Measurements from ENCODE around the gene CREB3L1.

CREB3L1 gene

GRCh38 chr11:46242041-46242951 lies 35.2 kb upstream of the CREB3L1 start:
- Mint-ChIP-seq H3K9me3 (no peaks in the 10 kb centered on the region), H3K27ac (peak overlapping the region; percentile 77), H3K27me3 (peaks cover 34% of the 10 kb centered on the region), H3K4me3 (peak overlapping the region; percentile 78), H3K36me3 (no peaks in the 10 kb centered on the region), H3K4me1 (peaks cover 40% of the 10 kb centered on the region)
- no peak for DNase-seq
- CTCF ChIA-PET: interaction anchor here (1.2 to 9.4 kb wide), 5 partner anchors 69 to 287 kb away, joined by 3 to 294 read pairs (median 4); no protein-coding TSS in a partner anchor

DNA sequence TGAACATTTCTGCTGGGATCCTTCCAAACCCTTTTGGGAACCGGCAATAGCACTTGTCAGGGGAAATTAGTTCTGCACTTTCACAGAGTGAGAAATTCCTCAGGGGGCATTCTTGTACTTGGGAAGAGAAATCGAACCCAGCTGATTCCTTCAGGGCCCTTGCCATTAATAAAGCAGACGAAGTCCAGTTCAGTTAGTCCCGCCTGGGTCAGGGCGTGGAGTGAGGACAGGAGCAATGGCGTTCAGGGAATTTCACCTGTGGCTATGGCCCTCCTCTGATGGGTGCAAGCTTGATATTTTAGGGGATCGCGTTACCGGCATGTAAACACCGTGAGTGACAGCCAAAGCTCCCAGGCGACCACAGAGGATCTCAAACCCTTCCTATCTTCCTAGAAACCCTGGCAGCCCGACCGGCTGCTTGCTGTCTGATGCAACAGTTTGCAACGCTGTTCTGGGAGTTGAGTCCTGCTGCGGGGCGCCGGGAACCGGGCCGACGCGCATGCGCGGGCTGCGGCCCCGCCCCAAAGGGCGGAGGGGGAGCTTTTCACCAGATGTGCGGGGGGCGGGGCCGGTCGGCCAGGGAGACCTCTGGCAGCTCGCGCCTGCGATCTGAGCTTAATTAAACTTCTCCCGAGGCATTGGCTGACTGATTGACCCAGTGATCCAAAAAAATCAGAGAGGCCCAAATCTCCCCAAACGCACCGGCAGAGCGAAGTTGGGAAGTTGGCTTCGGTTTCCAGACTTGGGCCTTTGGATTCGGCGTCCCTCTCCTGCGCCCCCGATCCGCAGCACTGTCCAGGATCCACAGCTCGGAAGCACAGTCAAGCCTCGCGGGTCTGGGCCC lies 34.3 kb upstream of the CREB3L1 start:
- CTCF ChIA-PET: interaction anchor here (0.7 to 9.4 kb wide), 10 partner anchors 29 to 286 kb away, joined by 3 to 294 read pairs (median 3); no protein-coding TSS in a partner anchor
- Mint-ChIP-seq H3K4me1 (peaks cover 34% of the 10 kb centered on the region), H3K27ac (peak overlapping the region; percentile 77), H3K36me3 (no peaks in the 10 kb centered on the region), H3K27me3 (peaks cover 28% of the 10 kb centered on the region), H3K4me3 (peak overlapping the region; percentile 78), H3K9me3 (no peaks in the 10 kb centered on the region)
- DNase-seq: peak; percentile 92

DNA sequence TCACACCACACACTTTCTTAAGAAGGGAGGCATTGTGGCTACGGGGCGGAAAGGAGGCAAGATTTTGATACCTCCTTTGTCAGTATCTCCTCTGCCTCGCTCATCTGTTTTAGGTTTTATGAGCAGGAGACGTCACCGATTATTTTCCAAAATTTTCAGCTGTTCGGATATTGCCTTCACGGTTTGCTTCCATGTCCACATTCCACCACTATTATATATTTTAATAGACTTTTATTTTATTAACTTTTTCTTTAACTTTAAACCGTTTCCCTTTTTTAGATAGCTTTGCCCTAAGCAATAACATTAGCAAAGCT lies 33.7 kb upstream of the CREB3L1 start:
- CTCF ChIA-PET: interaction anchor here (0.9 to 9.4 kb wide), 8 partner anchors 29 to 286 kb away, joined by 3 to 294 read pairs (median 4); no protein-coding TSS in a partner anchor
- H3K4me1 Mint-ChIP-seq: peaks cover 29% of the 10 kb centered on the region
- no peak for DNase-seq
- H3K36me3 Mint-ChIP-seq: no peaks in the 10 kb centered on the region
- peak overlapping the region; percentile 78 for H3K4me3 Mint-ChIP-seq
- peak overlapping the region; percentile 77 for H3K27ac Mint-ChIP-seq
- no peaks in the 10 kb centered on the region for H3K9me3 Mint-ChIP-seq
- peaks cover 24% of the 10 kb centered on the region for H3K27me3 Mint-ChIP-seq

- Mint-ChIP-seq H3K27ac (no peak overlapping the region), H3K9me3 (no peaks in the 10 kb centered on the region), H3K27me3 (peaks cover 14% of the 10 kb centered on the region), H3K4me1 (peaks cover 17% of the 10 kb centered on the region), H3K36me3 (no peaks in the 10 kb centered on the region), H3K4me3 (no peak overlapping the region)
- CTCF ChIA-PET: no interaction called here
- no peak for DNase-seq
Measured at GRCh38 chr11:46246521-46246920, 30.9 kb upstream of the CREB3L1 start.

- no peaks in the 10 kb centered on the region for H3K9me3 Mint-ChIP-seq
- H3K4me3 Mint-ChIP-seq: no peak overlapping the region
- no peak for DNase-seq
- H3K4me1 Mint-ChIP-seq: peaks cover 15% of the 10 kb centered on the region
- H3K27me3 Mint-ChIP-seq: peaks cover 19% of the 10 kb centered on the region
- CTCF ChIA-PET: interaction anchor here (0.9 to 1.3 kb wide), 2 partner anchors 8 to 64 kb away, joined by 3 read pairs; no protein-coding TSS in a partner anchor
- H3K27ac Mint-ChIP-seq: no peak overlapping the region
- no peaks in the 10 kb centered on the region for H3K36me3 Mint-ChIP-seq
Measured at GRCh38 chr11:46247090-46247489, 30.4 kb upstream of the CREB3L1 start.

DNA sequence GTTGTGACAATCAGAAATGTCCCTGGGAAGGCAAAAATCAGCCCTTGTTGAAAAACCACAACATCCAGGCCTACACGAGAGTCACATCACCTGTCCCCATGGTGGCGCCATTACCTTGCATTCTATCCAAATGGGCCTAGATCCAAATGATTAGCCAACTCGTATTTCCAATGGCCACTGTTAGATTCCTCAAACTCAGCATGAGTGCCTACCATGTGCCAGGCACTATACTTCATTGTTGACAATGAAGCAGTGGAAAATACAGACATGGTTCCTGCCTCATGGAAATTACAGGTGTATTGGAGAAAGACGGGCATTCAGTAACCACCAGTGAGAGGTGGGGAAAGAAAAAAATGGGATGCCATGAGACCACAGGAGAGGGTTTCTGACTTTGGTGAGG lies 29.8 kb upstream of the CREB3L1 start:
- CTCF ChIA-PET: interaction anchor here (0.9 to 1.5 kb wide), 4 partner anchors 8 to 63 kb away, joined by 3 to 7 read pairs (median 3); no protein-coding TSS in a partner anchor
- Mint-ChIP-seq H3K4me3 (no peak overlapping the region), H3K36me3 (no peaks in the 10 kb centered on the region), H3K27me3 (peaks cover 23% of the 10 kb centered on the region), H3K27ac (no peak overlapping the region), H3K4me1 (peaks cover 11% of the 10 kb centered on the region), H3K9me3 (no peaks in the 10 kb centered on the region)
- peak; percentile 64 for DNase-seq

DNA sequence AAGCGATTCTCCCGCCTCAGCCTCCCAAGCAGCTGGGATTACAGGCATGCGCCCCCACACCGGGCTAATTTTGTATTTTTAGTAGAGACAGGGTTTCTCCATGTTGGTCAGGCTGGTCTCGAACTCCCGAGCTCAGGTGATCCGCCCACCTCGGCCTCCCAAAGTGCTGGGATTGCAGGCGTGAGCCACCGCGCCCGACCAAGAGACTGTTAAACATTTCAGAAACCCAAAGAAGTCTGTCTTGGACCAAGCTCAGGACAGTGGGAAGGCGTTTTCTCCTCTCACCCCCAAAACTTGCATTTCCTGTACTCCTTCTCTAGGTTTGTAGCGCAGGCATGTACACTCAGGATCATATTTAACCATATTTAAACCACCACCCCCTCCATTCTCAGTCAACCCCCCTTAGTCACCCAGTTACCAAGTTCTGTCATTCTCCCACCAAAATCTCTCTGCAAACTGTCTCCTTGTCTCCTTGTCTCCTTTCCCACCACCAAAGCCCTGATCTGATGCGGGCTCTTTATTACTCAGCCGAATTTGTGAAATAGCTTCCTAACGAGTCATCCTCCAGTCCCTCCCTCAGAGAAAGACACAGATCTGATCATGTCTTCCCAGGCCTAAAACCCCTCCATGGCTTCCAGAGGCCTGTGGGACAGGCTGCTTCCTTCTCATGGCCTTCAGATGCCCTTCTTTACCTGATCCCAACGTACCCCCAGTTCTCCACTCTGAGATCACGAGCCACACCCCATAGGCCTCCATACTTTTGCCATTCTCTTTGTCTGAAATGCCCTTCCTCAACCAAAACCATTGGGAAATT lies 29.0 kb upstream of the CREB3L1 start:
- Mint-ChIP-seq H3K4me3 (no peak overlapping the region), H3K27me3 (peaks cover 23% of the 10 kb centered on the region), H3K4me1 (peaks cover 3% of the 10 kb centered on the region), H3K36me3 (no peaks in the 10 kb centered on the region), H3K9me3 (no peaks in the 10 kb centered on the region), H3K27ac (no peak overlapping the region)
- CTCF ChIA-PET: interaction anchor here (0.7 to 1.5 kb wide), 4 partner anchors 60 to 67 kb away, joined by 3 to 7 read pairs (median 3); no protein-coding TSS in a partner anchor
- no peak for DNase-seq

- CTCF ChIA-PET: interaction anchor here (0.7 to 2.1 kb wide), 5 partner anchors 59 to 280 kb away, joined by 3 to 8 read pairs (median 5); no protein-coding TSS in a partner anchor
- H3K27me3 Mint-ChIP-seq: peaks cover 23% of the 10 kb centered on the region
- H3K4me3 Mint-ChIP-seq: no peak overlapping the region
Measured at GRCh38 chr11:46249103-46249937, 28.1 kb upstream of the CREB3L1 start.

GRCh38 chr11:46249938-46250744 lies 27.3 kb upstream of the CREB3L1 start:
- CTCF ChIA-PET: interaction anchor here (0.6 to 2.1 kb wide), 5 partner anchors 16 to 279 kb away, joined by 3 to 8 read pairs (median 3); no protein-coding TSS in a partner anchor
- Mint-ChIP-seq H3K4me1 (no peaks in the 10 kb centered on the region), H3K27ac (no peak overlapping the region), H3K36me3 (no peaks in the 10 kb centered on the region), H3K9me3 (no peaks in the 10 kb centered on the region), H3K27me3 (peaks cover 23% of the 10 kb centered on the region), H3K4me3 (no peak overlapping the region)
- DNase-seq: no peak

More at GRCh38 chr11:46249103-46249937, 28.1 kb upstream of the CREB3L1 start:
- H3K27ac Mint-ChIP-seq: no peak overlapping the region
- no peaks in the 10 kb centered on the region for H3K9me3 Mint-ChIP-seq
- no peak for DNase-seq
- no peaks in the 10 kb centered on the region for H3K36me3 Mint-ChIP-seq
- no peaks in the 10 kb centered on the region for H3K4me1 Mint-ChIP-seq

- no peak overlapping the region for H3K27ac Mint-ChIP-seq
- CTCF ChIA-PET: interaction anchor here (0.6 to 2.1 kb wide), 4 partner anchors 15 to 137 kb away, joined by 3 to 8 read pairs (median 4); no protein-coding TSS in a partner anchor
- DNase-seq: no peak
- H3K4me3 Mint-ChIP-seq: no peak overlapping the region
- H3K4me1 Mint-ChIP-seq: no peaks in the 10 kb centered on the region
- H3K36me3 Mint-ChIP-seq: no peaks in the 10 kb centered on the region
- no peaks in the 10 kb centered on the region for H3K9me3 Mint-ChIP-seq
- peaks cover 17% of the 10 kb centered on the region for H3K27me3 Mint-ChIP-seq
Measured at GRCh38 chr11:46250745-46251052, 26.8 kb upstream of the CREB3L1 start.

GRCh38 chr11:46251954-46252353 lies 25.5 kb upstream of the CREB3L1 start:
- DNase-seq: no peak
- peaks cover 20% of the 10 kb centered on the region for H3K27me3 Mint-ChIP-seq
- no peaks in the 10 kb centered on the region for H3K4me1 Mint-ChIP-seq
- no peaks in the 10 kb centered on the region for H3K36me3 Mint-ChIP-seq
- H3K27ac Mint-ChIP-seq: no peak overlapping the region
- no peaks in the 10 kb centered on the region for H3K9me3 Mint-ChIP-seq
- H3K4me3 Mint-ChIP-seq: no peak overlapping the region
- CTCF ChIA-PET: no interaction called here

DNA sequence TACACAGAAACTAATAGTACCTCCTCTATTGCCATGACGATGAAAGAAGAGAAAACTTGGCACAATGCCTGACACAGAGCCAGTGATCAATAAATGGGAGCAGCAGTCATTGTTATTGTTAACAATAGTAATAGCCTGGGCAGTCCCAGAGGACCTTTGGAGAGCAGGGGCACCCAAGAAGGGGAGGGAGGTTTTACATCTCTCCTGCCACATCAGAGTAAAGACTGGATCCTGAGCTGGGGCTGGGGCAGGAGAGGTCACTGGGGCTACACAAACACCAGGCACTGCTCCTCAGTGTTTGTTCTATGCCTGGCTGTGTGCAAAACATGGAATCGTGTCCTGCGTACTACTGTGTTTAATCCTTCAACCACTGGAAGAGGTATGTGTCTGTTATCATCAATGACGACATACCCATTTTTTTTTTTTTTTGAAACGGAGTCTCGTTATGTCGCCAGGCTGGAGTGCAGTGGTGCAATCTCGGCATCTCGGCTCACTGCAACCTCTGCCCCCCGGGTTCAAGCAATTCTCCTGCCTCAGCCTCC lies 25.0 kb upstream of the CREB3L1 start:
- peaks cover 20% of the 10 kb centered on the region for H3K27me3 Mint-ChIP-seq
- CTCF ChIA-PET: no interaction called here
- no peak for DNase-seq
- no peaks in the 10 kb centered on the region for H3K4me1 Mint-ChIP-seq
- H3K4me3 Mint-ChIP-seq: no peak overlapping the region
- H3K9me3 Mint-ChIP-seq: no peaks in the 10 kb centered on the region
- H3K36me3 Mint-ChIP-seq: no peaks in the 10 kb centered on the region
- no peak overlapping the region for H3K27ac Mint-ChIP-seq

Data from activated naive CD4-positive, alpha-beta T cell treated with anti-CD3 and anti-CD28 coated beads, Interleukin-2, amount 10 ng/mL, durations not matched to agents 7 days and 5 days (primary cell).